ENCODE measurements around the gene ACADSB. TPM values are rescaled to one million over a fixed set of nuclear protein-coding genes. Genes with fewer than 3 reads are reported as not detected.

Gene ACADSB
- total RNA-seq, 1 experiment from 2014 or later = 12.8 TPM

- DNase-seq = peak in 1 of 2 experiments; percentile 3
- Histone ChIP-seq H4K20me1 (ENCODE audit: insufficient read depth) (no peaks in the 10 kb centered on the region), H3K27me3 (ENCODE audit: insufficient read depth, low read depth) (no peaks in the 10 kb centered on the region), H3K79me2 (ENCODE audit: low read depth) (peaks cover 41% of the 10 kb centered on the region), H2AFZ (peak overlapping the region; percentile 96), H3K4me1 (replicated peaks; ENCODE audit: insufficient read depth) (peaks cover 16% of the 10 kb centered on the region), H3K4me3 (peak overlapping the region; percentile 89), H3F3A (ENCODE audit: insufficient read depth, low read depth) (no peaks in the 10 kb centered on the region), H3K36me3 (ENCODE audit: low read depth) (no peaks in the 10 kb centered on the region), H3K9me2 (ENCODE audit: insufficient read depth) (no peaks in the 10 kb centered on the region), H3K9me3 (ENCODE audit: insufficient read depth, low read depth) (no peaks in the 10 kb centered on the region), H3K4me2 (peak overlapping the region; percentile 82), H3K27ac (no peak overlapping the region)
- ChIA-PET CTCF (no interaction called here), POLR2A (ENCODE audit: unreplicated experiment) (no interaction called here)
- no peak for TF ChIP-seq CTCF (conservative IDR thresholded peaks at IDR 0.05)
- TF ChIP-seq EZH2 (IDR thresholded peaks at IDR 0.05; ENCODE audit: low read depth) = no peak
- intact Hi-C loops (cut with micrococcal nuclease; ENCODE audit: unreplicated experiment) = loop anchor here (2.0 to 10.0 kb wide), 2 partner anchors 54 to 146 kb away; partner anchors contain the start of genes BUB3 and C10orf88
- TSS peak; percentile 64 for BruUV-seq (replicated peaks)
Measured at GRCh38 chr10:123009105-123009820, 457 bp downstream of the ACADSB start.

- no peak for DNase-seq
- Histone ChIP-seq H3K27me3 (ENCODE audit: insufficient read depth, low read depth) (no peaks in the 10 kb centered on the region), H3K79me2 (ENCODE audit: low read depth) (peaks cover 15% of the 10 kb centered on the region), H3K4me3 (no peak overlapping the region), H3K4me1 (replicated peaks; ENCODE audit: insufficient read depth) (peaks cover 12% of the 10 kb centered on the region), H3K9me2 (ENCODE audit: insufficient read depth) (no peaks in the 10 kb centered on the region), H3K9me3 (ENCODE audit: insufficient read depth, low read depth) (no peaks in the 10 kb centered on the region), H3K36me3 (ENCODE audit: low read depth) (no peaks in the 10 kb centered on the region), H4K20me1 (ENCODE audit: insufficient read depth) (no peaks in the 10 kb centered on the region), H3F3A (ENCODE audit: insufficient read depth, low read depth) (no peaks in the 10 kb centered on the region), H2AFZ (no peak overlapping the region), H3K4me2 (no peak overlapping the region), H3K27ac (no peak overlapping the region)
- CTCF ChIA-PET = no interaction called here
- intact Hi-C loops (cut with micrococcal nuclease; ENCODE audit: unreplicated experiment) = no loop called here
- TF ChIP-seq EZH2 (IDR thresholded peaks at IDR 0.05; ENCODE audit: low read depth) (no peak), CTCF (conservative IDR thresholded peaks at IDR 0.05) (no peak)
- no TSS peak for BruUV-seq (replicated peaks)
- POLR2A ChIA-PET (ENCODE audit: unreplicated experiment) = no interaction called here
Measured at GRCh38 chr10:123011987-123012386, 3.2 kb downstream of the ACADSB start.

- TF ChIP-seq CTCF (conservative IDR thresholded peaks at IDR 0.05) = no peak
- TF ChIP-seq EZH2 (IDR thresholded peaks at IDR 0.05; ENCODE audit: low read depth) = no peak
- intact Hi-C loops (cut with micrococcal nuclease; ENCODE audit: unreplicated experiment) = no loop called here
- Histone ChIP-seq H3K4me2 (no peak overlapping the region), H3K36me3 (ENCODE audit: low read depth) (no peaks in the 10 kb centered on the region), H3K27ac (no peak overlapping the region), H3K4me3 (no peak overlapping the region), H3F3A (ENCODE audit: insufficient read depth, low read depth) (no peaks in the 10 kb centered on the region), H2AFZ (no peak overlapping the region), H4K20me1 (ENCODE audit: insufficient read depth) (no peaks in the 10 kb centered on the region), H3K9me2 (ENCODE audit: insufficient read depth) (no peaks in the 10 kb centered on the region), H3K4me1 (replicated peaks; ENCODE audit: insufficient read depth) (peaks cover 6% of the 10 kb centered on the region), H3K9me3 (ENCODE audit: insufficient read depth, low read depth) (no peaks in the 10 kb centered on the region), H3K79me2 (ENCODE audit: low read depth) (no peaks in the 10 kb centered on the region), H3K27me3 (ENCODE audit: insufficient read depth, low read depth) (no peaks in the 10 kb centered on the region)
- ChIA-PET POLR2A (ENCODE audit: unreplicated experiment) (no interaction called here), CTCF (no interaction called here)
- no peak for DNase-seq
- no TSS peak for BruUV-seq (replicated peaks)
Measured at GRCh38 chr10:123013456-123014419, 4.9 kb downstream of the ACADSB start.
